HG02840 (cell line): ENCODE results near the gene CXorf51A.
"Not testable (repeated sequence)": the region's sequence is repeated elsewhere in the genome, so short reads cannot be mapped to it uniquely, and the experiment has no call there.

Source experiments
- ATAC-seq: cut with Tn5 transposase; IDR thresholded peaks from one replicate; pipeline ENCODE4 v1.9.1; 2021; ENCODE audit warnings: mild to moderate bottlenecking, moderate library complexity, moderate number of reproducible peaks; ENCODE audit not compliant: unreplicated experiment, low FRiP score

The CXorf51A gene

DNA sequence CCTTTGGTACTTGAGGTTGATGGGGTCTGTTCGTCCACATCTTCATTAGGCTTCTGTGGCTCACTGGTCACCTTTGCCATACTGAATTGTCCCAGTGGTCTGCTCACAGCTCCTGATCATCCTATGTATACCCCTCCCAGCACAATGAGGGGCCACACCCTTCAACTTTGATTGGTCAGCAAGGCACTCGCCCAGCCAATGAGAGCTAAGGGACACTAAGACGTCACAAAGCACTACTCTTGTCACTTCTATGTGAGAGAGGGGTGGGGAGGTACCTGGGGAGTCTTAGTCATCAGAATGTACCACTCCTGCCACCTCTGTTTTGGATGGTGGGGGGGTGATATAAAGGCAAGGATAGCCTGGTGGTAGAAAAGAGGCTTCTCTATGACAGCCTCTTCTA, at the start of gene CXorf51A:
Gene CXorf51A, minus strand, starts transcription at position 101 of the 400 bp plus-strand sequence. Its CDS starts 21 bp downstream, at position 80.
- ATAC-seq = not testable (repeated sequence)

DNA sequence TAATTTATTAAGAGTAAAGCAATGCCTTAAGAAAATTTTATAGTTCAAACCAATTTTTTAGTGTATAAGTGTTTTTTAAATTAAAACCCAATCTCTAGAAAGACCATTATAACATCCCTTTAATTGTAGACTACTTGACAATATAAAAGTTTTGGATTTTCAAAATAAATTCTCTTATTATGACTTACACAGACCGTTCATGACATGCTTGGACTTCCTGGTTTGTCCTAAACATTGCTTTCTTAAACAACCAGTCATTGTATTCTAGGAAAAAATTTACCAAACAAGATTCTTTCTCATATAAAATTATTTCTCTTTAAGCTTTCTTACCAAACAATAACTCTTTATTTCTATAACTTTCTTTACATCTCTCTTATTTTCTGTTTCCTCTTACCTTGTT, 49.0 kb upstream of the CXorf51A start:
- no peak for ATAC-seq

DNA sequence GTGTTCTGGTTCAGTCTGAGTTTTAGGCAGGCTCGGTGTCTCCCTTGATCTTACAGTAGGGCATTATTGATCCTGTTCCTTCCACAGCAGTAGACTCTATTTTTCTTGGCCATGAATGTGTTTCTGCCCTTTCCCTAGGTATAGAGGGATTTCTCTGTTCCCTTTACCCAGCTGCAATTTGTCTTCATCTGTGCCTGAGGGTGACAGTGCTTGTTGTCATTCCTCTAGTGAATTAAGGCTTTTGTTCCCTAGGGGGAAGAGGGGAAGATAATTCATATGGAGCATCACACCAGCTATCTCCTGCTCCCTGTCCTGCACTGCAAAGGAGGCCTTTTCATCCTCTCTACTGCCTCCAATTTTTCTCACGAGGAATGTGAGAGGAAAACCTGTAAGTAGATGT, 39.7 kb upstream of the CXorf51A start:
- ATAC-seq = no peak

DNA sequence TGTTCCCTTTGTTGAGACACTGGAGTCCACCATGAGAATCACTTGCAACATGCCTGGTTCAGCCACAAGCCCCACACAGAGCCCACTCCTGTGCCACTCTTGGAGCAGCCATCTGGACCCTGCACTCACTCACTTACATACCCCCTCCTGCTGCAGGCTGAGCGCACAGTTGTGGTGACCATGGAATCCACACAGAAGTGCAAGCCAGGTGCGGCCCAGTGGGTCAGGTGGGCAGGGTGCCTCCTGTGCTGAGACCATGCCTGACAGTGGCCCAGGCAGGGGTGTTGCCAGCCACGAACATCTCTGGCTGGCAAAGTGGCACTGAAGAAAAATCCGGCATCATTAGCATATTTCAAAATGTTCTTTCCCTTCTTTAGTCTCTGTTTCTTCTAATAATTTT, 17.4 kb upstream of the CXorf51A start:
- no peak for ATAC-seq

DNA sequence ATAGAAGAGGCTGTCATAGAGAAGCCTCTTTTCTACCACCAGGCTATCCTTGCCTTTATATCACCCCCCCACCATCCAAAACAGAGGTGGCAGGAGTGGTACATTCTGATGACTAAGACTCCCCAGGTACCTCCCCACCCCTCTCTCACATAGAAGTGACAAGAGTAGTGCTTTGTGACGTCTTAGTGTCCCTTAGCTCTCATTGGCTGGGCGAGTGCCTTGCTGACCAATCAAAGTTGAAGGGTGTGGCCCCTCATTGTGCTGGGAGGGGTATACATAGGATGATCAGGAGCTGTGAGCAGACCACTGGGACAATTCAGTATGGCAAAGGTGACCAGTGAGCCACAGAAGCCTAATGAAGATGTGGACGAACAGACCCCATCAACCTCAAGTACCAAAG, 5.1 kb downstream of the CXorf51A start, which contains the start of gene CXorf51B:
Gene CXorf51B, plus strand, starts transcription at position 301 of the 400 bp plus-strand sequence. Its CDS starts 21 bp downstream, at position 322.
- not testable (repeated sequence) for ATAC-seq
